ENCODE data around the gene FOXJ3. TPM values are rescaled to one million over a fixed set of nuclear protein-coding genes. Genes with fewer than 3 reads are reported as not detected.

Gene FOXJ3
- total RNA-seq, 1 experiment from 2014 or later = 51.1 TPM

- Histone ChIP-seq H3K4me1 (ENCODE audit: control insufficient read depth in 1 of 2, insufficient read depth in 2 of 2, low read length in 2 of 2) (peaks cover 0 to 7% of the 10 kb centered on the region in 2 experiments; a peak in 1 of 4 replicates), H3K27ac (ENCODE audit: low read depth, low read length) (no peak overlapping the region), H2AFZ (ENCODE audit: low read depth, low read length, poor library complexity, severe bottlenecking) (no peak overlapping the region), H3K27me3 (ENCODE audit: insufficient read depth, low read length) (no peaks in the 10 kb centered on the region), H3K4me2 (ENCODE audit: low read length) (no peak overlapping the region), H3K4me3 (replicated peaks in 1 of 2; ENCODE audit: low read depth in 1 of 2, low read length in 2 of 2) (no peak overlapping the region), H3K9me2 (ENCODE audit: insufficient read depth) (no peaks in the 10 kb centered on the region), H3K9ac (ENCODE audit: low read length) (no peak overlapping the region), H3K79me2 (ENCODE audit: insufficient read depth, low read length) (peaks cover 51% of the 10 kb centered on the region), H4K20me1 (ENCODE audit: insufficient read depth) (peaks cover 3% of the 10 kb centered on the region; the same call in 1 of the 2 replicates), H3K9me3 (ENCODE audit: control insufficient read depth in 1 of 2, insufficient read depth in 1 of 2, low read depth in 1 of 2, low read length in 2 of 2) (no peaks in the 10 kb centered on the region), H3K36me3 (ENCODE audit: control insufficient read depth in 1 of 2, insufficient read depth in 2 of 2, low read length in 2 of 2) (no peaks in the 10 kb centered on the region)
- BruUV-seq (replicated peaks) = no TSS peak
- DNase-seq (ENCODE audit: low read depth, low spot score) (no peak), ATAC-seq (no peak)
- intact Hi-C loops (cut with micrococcal nuclease) = no loop called here
- ChIA-PET POLR2A (no interaction called here), RAD21 (ENCODE audit: low non-redundant PET in 1 of 2, low total read pairs in 2 of 2, uncharacterized antibody in 2 of 2, unreplicated experiment in 2 of 2) (no interaction called here), CTCF (no interaction called here)
- TF ChIP-seq ELF1 (IDR thresholded peaks at IDR 0.05; ENCODE audit: borderline replicate concordance, low read depth) (no peak), SRF (IDR thresholded peaks at IDR 0.05; ENCODE audit: low read depth) (no peak), YY1 (IDR thresholded peaks at IDR 0.05; ENCODE audit: extremely low read depth, insufficient replicate concordance, low read depth, low read length) (no peak), FOSL1 (IDR thresholded peaks at IDR 0.05; ENCODE audit: low read depth) (no peak), CEBPB (IDR thresholded peaks at IDR 0.05; ENCODE audit: low read depth) (no peak), JUND (IDR thresholded peaks at IDR 0.05) (no peak), REST (IDR thresholded peaks at IDR 0.05; ENCODE audit: low read depth) (no peak), CTCF (IDR thresholded peaks at IDR 0.05 in 2 of 3, conservative IDR thresholded peaks at IDR 0.05 in 1 of 3; ENCODE audit: borderline replicate concordance in 1 of 3, insufficient read depth in 1 of 3, low read depth in 2 of 3, low read length in 2 of 3) (no peak), ZBTB33 (IDR thresholded peaks at IDR 0.05; ENCODE audit: extremely low read depth, insufficient replicate concordance, low read length) (no peak), ZNF274 (IDR thresholded peaks at IDR 0.05; ENCODE audit: low read depth, low read length) (no peak), RAD21 (IDR thresholded peaks at IDR 0.05; ENCODE audit: low read depth) (no peak), CBX3 (IDR thresholded peaks at IDR 0.05; ENCODE audit: low read depth) (no peak), POLR2A (IDR thresholded peaks at IDR 0.05; ENCODE audit: borderline replicate concordance, extremely low read depth, insufficient read depth, insufficient read length) (no peak), MAX (IDR thresholded peaks at IDR 0.05) (no peak), SIN3A (IDR thresholded peaks at IDR 0.05; ENCODE audit: low read depth) (no peak), POLR2AphosphoS5 (IDR thresholded peaks at IDR 0.05; ENCODE audit: low read depth, low read length) (no peak), ATF3 (IDR thresholded peaks at IDR 0.05) (no peak), SP1 (IDR thresholded peaks at IDR 0.05; ENCODE audit: low read depth) (no peak), EZH2 (IDR thresholded peaks at IDR 0.05) (no peak), ZFX (IDR thresholded peaks at IDR 0.05) (no peak)
These were observed 112.0 kb downstream of the FOXJ3 start for GRCh38 chr1:42223036-42223435.
